ENCODE measurements around the gene TDRD10. TPM values are rescaled to one million over a fixed set of nuclear protein-coding genes. Genes with fewer than 3 reads are reported as not detected.
"Not testable (repeated sequence)": the region's sequence is repeated elsewhere in the genome, so short reads cannot be mapped to it uniquely, and the experiment has no call there.

Gene TDRD10
- total RNA-seq, 1 experiment from 2014 or later, result not detected

DNA sequence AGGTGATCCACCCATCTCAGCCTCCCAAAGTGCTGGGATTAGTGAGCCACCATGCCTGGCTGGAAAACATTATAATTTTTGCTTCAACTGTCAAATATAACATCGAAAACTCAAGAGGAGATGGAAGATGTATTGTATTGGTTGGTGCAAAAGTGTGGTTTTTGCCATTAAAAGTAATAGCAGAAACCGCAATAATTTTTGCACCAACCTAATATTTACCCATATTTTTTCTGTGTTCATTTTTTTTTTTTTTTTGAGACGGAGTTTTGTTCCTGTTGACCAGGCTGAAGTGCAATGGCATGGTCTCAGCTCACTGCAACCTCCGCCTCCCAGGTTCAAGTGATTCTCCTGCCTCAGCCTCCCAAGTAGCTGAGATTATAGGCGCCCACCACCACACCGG is 27.3 kb downstream of the TDRD10 start:
- Histone ChIP-seq H3K79me2 (ENCODE audit: low read depth) (no peaks in the 10 kb centered on the region), H4K20me1 (ENCODE audit: insufficient read depth) (no peaks in the 10 kb centered on the region), H3K36me3 (ENCODE audit: low read depth) (no peaks in the 10 kb centered on the region), H3K27ac (no peak overlapping the region), H2AFZ (no peak overlapping the region), H3F3A (ENCODE audit: insufficient read depth, low read depth) (no peaks in the 10 kb centered on the region), H3K4me2 (no peak overlapping the region), H3K4me1 (replicated peaks; ENCODE audit: insufficient read depth) (no peaks in the 10 kb centered on the region), H3K9me2 (ENCODE audit: insufficient read depth) (peaks cover 5% of the 10 kb centered on the region; the same call in 1 of the 2 replicates), H3K27me3 (ENCODE audit: insufficient read depth, low read depth) (peaks cover 9% of the 10 kb centered on the region; the same call in 1 of the 2 replicates), H3K9me3 (ENCODE audit: insufficient read depth, low read depth) (no peaks in the 10 kb centered on the region), H3K4me3 (no peak overlapping the region)
- intact Hi-C loops (cut with micrococcal nuclease; ENCODE audit: unreplicated experiment), result no loop called here
- no TSS peak for BruUV-seq (replicated peaks)
- POLR2A ChIA-PET (ENCODE audit: unreplicated experiment), result no interaction called here
- DNase-seq, result no peak
- CTCF ChIA-PET, result no interaction called here
- TF ChIP-seq CTCF (conservative IDR thresholded peaks at IDR 0.05) (no peak), EZH2 (IDR thresholded peaks at IDR 0.05; ENCODE audit: low read depth) (no peak)

DNA sequence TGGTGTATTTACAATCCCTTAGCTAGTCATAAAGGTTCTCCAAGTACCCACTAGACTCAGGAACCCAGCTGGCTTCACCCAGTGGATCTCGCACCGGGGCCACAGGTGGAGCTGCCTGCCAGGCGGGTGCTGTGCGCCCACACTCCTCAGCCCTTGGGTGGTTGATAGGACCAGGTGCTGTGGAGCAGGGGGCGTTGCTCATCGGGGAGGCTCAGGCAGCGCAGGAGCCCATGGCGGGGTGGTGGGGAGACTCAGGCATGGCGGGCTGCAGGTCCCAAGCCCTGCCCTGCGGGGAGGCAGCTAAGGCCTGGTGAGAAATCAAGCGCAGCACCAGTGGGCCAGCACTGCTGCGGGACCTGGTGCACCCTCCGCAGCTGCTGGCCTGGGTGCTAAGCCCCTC is 29.9 kb downstream of the TDRD10 start:
- H2AFZ ChIP-seq; CTCF ChIA-PET; H3K9me2 ChIP-seq (ENCODE audit: insufficient read depth); H3K36me3 ChIP-seq (ENCODE audit: low read depth); H4K20me1 ChIP-seq (ENCODE audit: insufficient read depth); H3K27ac ChIP-seq; DNase-seq; H3K4me1 ChIP-seq (replicated peaks; ENCODE audit: insufficient read depth); H3K4me2 ChIP-seq; POLR2A ChIA-PET (ENCODE audit: unreplicated experiment); BruUV-seq (replicated peaks); H3K9me3 ChIP-seq (ENCODE audit: insufficient read depth, low read depth); H3F3A ChIP-seq (ENCODE audit: insufficient read depth, low read depth); H3K79me2 ChIP-seq (ENCODE audit: low read depth); intact Hi-C loops (cut with micrococcal nuclease; ENCODE audit: unreplicated experiment); H3K4me3 ChIP-seq: not testable (repeated sequence)
- H3K27me3 ChIP-seq (ENCODE audit: insufficient read depth, low read depth), result peaks cover 28% of the 10 kb centered on the region

DNA sequence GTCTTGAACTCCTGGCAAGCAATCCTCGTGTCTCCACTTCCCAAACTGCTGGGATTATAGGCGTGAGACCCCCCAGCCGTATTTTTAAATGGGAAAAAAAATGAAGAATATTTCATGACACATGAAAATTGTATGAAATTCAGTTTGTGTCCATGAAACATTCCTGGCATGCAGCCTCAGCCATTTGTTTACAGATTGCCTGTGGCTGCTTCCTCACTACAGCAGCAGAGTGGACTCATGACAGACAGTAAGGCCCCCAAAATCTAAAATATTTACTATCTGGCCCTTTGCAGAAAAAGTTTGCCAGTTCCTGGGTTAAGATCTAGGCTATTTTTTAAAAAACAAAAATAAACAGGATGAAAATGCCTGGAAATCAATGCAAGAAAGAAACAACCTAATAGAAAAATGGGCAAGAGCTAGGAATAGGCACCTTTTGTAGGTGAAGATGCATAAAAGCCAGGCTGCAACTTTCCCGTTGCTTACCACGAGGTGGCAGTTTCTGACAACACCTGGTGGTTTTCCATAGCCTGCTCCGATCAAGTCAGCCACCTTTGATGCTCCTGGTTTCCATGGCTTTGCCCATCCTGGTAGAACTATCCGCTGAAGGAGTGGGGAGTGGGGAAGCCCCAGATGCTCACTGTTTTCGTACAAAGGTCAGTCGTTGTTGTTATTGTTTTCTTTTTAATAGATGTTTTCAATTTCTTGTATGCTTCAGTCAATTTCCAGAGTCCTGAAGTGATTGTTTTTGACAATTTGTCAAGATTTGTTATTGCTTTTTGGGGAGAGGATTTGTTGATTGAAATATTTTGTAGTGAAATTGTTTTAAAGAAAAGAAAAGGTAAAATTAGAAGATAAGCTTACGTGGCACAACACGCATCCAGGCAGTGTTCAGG is 32.2 kb downstream of the TDRD10 start:
- no peak overlapping the region for H3K27ac ChIP-seq
- TF ChIP-seq CTCF (conservative IDR thresholded peaks at IDR 0.05), result peak; percentile 70
- no peak for TF ChIP-seq EZH2 (IDR thresholded peaks at IDR 0.05; ENCODE audit: low read depth)
- ChIA-PET CTCF (interaction anchor here (0.6 kb wide), 1 partner anchor 476 kb away, joined by 3 read pairs; no protein-coding TSS in a partner anchor), POLR2A (ENCODE audit: unreplicated experiment) (no interaction called here)
- DNase-seq, result peak; percentile 39 to 47
- intact Hi-C loops (cut with micrococcal nuclease; ENCODE audit: unreplicated experiment), result no loop called here
- no peak overlapping the region for H3K4me3 ChIP-seq
- H3F3A ChIP-seq (ENCODE audit: insufficient read depth, low read depth), result no peaks in the 10 kb centered on the region
- H3K36me3 ChIP-seq (ENCODE audit: low read depth), result no peaks in the 10 kb centered on the region
- no peaks in the 10 kb centered on the region for H4K20me1 ChIP-seq (ENCODE audit: insufficient read depth)
- no peaks in the 10 kb centered on the region for H3K4me1 ChIP-seq (replicated peaks; ENCODE audit: insufficient read depth)
- H2AFZ ChIP-seq, result no peak overlapping the region
- H3K9me2 ChIP-seq (ENCODE audit: insufficient read depth), result no peaks in the 10 kb centered on the region
- no TSS peak for BruUV-seq (replicated peaks)
- H3K79me2 ChIP-seq (ENCODE audit: low read depth), result no peaks in the 10 kb centered on the region
- no peak overlapping the region for H3K4me2 ChIP-seq
- no peaks in the 10 kb centered on the region for H3K9me3 ChIP-seq (ENCODE audit: insufficient read depth, low read depth)
- H3K27me3 ChIP-seq (ENCODE audit: insufficient read depth, low read depth), result peaks cover 46% of the 10 kb centered on the region
